ENCODE measurements around the gene CRYGB.
"Not testable (repeated sequence)": the region's sequence is repeated elsewhere in the genome, so short reads cannot be mapped to it uniquely, and the experiment has no call there.

The CRYGB gene

GRCh38 chr2:208112969-208113368, 33.0 kb downstream of the CRYGB start:
- no peak for DNase-seq (ENCODE audit: low spot score)

DNA sequence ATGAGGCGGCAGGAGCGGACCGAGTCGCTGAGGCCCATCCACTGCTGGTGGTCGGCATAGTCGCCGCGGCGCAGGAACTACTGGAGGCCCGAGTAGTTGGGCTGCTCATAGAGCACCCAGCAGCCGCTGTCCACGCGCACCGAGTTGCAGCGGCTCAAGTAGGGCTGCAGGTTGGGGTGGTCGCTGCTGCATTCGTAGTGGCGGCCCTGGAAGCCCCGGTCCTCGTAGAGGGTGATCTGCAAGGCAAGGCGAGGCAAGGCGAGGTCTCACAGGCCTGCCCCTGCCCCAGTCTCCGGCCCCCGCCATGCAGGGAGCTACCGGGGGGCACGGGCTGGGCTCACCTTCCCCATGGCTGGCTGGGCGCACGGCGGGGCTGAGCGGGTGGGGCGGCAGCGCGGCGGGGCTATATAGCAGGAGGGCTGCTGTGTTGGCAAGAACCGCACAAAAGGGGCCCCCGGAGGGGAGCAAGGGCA, 33.6 kb downstream of the CRYGB start:
- not testable (repeated sequence) for DNase-seq (ENCODE audit: low spot score)

GRCh38 chr2:208103616-208104015, 42.3 kb downstream of the CRYGB start:
- no peak for DNase-seq (ENCODE audit: low spot score)

DNA sequence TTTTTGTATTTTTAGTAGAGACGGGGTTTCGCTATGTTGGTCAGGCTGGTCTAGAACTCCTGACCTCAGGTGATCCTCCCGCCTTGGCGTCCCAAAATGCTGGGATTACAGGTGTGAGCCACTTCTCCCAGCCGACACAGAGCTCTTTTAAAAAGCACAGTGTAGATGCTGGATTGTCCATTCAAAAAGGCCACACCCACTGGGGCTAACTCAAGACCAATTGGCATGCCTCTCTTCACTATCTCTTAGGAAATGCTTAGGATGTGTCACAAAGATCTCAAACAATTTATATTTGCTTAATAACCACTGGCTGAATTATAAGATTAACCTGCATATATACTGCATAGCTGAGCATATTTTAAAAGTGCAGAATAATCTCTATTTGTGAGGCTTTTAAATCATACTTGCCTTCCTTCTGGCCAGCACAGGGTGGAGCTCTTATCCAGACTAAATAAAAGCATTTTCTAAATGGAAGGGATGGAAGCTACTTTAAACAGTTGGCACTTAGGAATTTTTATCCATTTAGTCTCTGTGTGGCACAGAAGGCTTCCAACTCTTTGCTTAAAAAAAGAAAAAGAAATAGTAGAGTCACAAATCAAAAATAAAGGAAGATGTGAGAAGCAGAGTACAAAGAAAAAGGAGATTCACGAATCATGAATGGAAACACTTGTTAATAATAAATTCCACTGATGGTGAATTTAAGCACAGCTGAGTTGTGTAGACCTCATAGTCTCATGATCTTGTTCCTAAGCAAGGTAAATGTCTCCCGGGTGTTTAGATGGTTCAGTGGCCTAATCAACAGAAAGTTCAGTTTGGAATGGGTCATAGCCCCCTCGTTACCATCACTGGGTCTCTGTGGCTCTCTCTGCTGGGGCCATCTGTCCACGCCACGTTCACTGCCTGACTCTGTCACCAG, 44.0 kb downstream of the CRYGB start:
- no peak for DNase-seq (ENCODE audit: low spot score)

DNA sequence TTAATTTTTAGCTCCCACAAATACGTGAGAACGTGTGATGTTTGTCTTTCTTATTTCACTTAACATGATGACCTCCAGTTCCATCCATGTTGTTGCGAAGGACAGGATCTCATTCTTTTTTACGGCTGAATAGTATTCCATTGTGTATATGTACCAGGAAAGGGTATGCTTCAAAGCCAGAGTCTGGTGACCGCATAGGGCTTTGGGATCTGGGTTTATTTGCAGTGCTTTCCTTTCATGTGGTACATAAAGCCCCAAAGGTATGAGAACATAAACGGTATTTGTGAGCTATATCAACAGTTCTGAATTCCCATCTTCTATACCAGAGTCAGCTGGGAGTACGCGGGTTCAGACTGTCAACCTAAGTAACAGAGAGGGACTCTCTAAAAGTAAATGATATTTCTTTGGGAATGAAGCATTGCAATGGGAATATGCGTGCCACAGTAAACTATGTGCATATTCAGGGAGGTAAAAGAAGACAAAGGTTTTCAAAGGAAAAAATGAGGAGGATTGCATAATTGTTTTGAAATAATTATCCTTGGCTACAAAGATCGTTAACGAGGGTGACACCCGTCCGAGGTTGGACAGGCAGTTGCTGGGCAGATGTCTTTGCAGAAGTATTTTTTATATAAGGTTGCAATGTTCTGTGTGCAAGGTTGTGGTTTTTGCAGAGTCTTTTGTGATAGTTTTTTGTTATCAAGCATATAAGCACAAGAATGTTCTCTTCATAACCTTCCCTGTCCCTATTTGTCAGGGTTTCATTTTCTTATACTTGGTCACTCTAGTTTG, 46.1 kb downstream of the CRYGB start:
- no peak for DNase-seq (ENCODE audit: low spot score)

DNA sequence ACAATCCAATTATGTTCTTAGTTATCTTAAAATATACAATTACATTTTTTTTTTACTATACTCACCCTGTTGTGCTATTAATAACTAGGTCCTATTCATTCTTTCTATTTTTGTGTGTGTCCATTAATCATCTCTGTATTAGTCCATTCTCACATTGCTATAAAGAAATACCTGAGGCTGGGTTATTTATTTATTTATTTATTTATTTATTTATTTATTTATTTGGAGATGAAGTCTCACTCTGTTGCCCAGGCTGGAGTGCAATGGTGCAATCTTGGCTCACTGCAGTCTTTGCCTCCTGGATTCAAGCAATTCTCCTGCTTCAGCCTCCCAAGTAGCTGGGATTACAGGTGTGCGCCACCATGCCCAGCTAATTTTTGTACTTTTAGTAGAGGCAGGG, 47.3 kb downstream of the CRYGB start:
- not testable (repeated sequence) for DNase-seq (ENCODE audit: low spot score)

DNA sequence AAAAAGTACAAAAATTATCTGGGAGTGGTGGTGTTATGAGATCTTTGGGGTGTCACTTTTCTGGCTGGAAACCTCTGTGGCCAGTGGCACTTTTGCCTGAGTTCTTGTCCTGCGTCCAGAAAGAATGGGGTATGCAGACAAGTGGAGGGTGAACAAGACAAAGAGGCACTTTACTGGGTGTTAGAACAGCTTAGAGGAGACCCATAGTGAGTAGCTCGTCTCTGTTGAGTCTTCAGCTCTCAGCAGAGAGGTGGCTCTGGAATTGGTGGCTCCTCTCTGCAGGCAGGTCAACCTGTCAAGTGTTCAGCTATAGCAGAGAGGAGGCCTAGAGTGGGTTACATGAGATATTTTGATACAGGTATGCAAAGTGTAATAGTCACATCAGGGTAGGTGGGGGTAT, 47.7 kb downstream of the CRYGB start:
- DNase-seq (ENCODE audit: low spot score): no peak

- DNase-seq (ENCODE audit: low spot score): no peak
Measured at GRCh38 chr2:208097801-208098200, 48.2 kb downstream of the CRYGB start.

DNA sequence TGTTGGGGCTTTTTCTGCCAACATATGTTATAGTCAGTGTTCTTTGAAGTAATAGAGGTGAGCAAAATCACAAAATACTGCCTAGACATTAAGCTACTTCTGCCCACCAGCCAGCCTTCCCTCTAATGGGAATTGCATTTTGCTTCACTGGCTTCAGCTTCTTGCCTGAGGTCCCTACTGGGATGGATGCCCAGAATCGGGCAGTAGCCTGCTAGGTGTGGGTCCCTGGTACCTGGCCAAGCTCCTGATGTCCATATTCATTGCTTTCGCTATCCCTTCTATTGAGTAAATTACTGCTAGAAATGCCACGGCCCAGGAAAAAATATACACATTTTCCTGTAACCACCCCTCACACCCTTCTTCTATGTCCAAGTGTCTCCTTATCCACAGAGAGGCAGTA, 48.6 kb downstream of the CRYGB start:
- DNase-seq (ENCODE audit: low spot score): no peak

GRCh38 chr2:208096080-208096479, 49.9 kb downstream of the CRYGB start:
- DNase-seq (ENCODE audit: low spot score): no peak

DNA sequence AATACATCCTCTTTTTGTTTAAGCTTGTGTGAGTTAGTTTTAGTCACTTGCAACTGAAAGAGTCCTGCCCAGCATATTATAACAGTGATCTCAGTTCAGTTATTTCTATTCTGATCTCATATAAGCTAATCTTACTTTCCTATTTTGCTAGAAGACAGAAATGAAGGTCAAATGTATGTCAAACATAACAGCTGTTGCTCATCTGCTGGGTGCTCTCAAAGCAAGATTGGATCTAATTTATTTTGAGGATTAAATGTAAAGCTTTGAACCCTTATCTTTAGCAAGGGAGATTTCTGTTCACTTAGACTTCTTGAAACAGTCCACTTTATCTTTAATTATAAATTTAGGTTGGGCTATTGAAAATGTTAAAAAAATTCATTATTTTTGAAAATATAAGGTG, 52.8 kb downstream of the CRYGB start:
- DNase-seq (ENCODE audit: low spot score): no peak

All from left forelimb (tissue), 1 donor.